ENCODE measurements around the gene MC3R.

DNA sequence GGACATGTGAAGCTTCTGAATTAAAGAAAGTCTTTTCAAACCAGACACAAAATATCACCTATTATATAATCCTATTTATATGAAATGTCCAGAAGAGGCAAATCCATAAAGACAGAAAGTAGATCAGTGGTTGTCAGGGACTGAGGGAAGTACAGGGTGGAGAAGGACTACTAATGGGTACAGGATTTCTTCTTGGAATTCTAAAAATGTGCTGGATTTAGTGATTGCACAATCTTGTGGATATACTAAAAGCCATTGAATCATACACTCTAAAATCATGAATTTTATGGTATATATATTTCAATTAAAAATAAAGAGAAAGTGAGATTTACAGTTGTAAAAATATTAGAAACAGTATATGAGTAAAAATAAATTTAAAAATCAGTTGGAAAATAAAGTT lies 18.7 kb upstream of the MC3R start:
- TF ChIP-seq POLR2AphosphoS5 (IDR thresholded peaks at IDR 0.05; ENCODE audit: low read depth, low read length) = no peak
- TF ChIP-seq TAF1 (IDR thresholded peaks at IDR 0.05; ENCODE audit: low read depth, low read length) = no peak
- TF ChIP-seq POLR2A (IDR thresholded peaks at IDR 0.05; ENCODE audit: low read depth, low read length) = no peak
- TF ChIP-seq SPI1 (IDR thresholded peaks at IDR 0.05; ENCODE audit: low read depth, low read length) = no peak
- TF ChIP-seq PAX5 (IDR thresholded peaks at IDR 0.05; ENCODE audit: insufficient read depth, low read length, severe bottlenecking) = no peak
- no peak for TF ChIP-seq POU2F2 (IDR thresholded peaks at IDR 0.05; ENCODE audit: low read depth, low read length)
